CD1c-positive myeloid dendritic cell (primary cell): ENCODE data around the gene MMP25.

ENCODE experiments used
- DNase-seq: peaks from one replicate; pipeline ENCODE4 v3.0.0-alpha.2; 2016; ENCODE audit errors: extremely low spot score

MMP25 gene

GRCh38 chr16:3015865-3016521 lies 30.4 kb upstream of the MMP25 start:
- no peak for DNase-seq

- DNase-seq: no peak
Measured at GRCh38 chr16:3017344-3017743, 29.0 kb upstream of the MMP25 start.

- DNase-seq: peak; percentile 24
Measured at GRCh38 chr16:3017794-3018506, 28.4 kb upstream of the MMP25 start, which contains the start of gene CLDN6. CLDN6 (minus strand) TSS chr16:3018183; CDS start chr16:3016021, 2,162 bp downstream.

GRCh38 chr16:3019594-3020246 lies 26.6 kb upstream of the MMP25 start:
- no peak for DNase-seq

GRCh38 chr16:3020247-3020603 lies 26.1 kb upstream of the MMP25 start, which contains the start of gene TNFRSF12A:
TNFRSF12A (plus strand) TSS chr16:3020368; CDS start chr16:3020398, 30 bp downstream.
- peak; percentile 93 for DNase-seq

GRCh38 chr16:3020604-3021448 lies 25.5 kb upstream of the MMP25 start:
- peak; percentile 55 for DNase-seq

GRCh38 chr16:3021449-3022207 lies 24.7 kb upstream of the MMP25 start:
- DNase-seq: peak; percentile 80

GRCh38 chr16:3022208-3022683 lies 24.1 kb upstream of the MMP25 start:
- DNase-seq: peak; percentile 92

GRCh38 chr16:3022684-3023414 lies 23.5 kb upstream of the MMP25 start:
- DNase-seq: peak; percentile 43

- DNase-seq: no peak
Measured at GRCh38 chr16:3023415-3023668, 23.0 kb upstream of the MMP25 start.

- peak; percentile 98 for DNase-seq
Measured at GRCh38 chr16:3023669-3024478, 22.5 kb upstream of the MMP25 start, which contains the start of the genes HCFC1R1 and THOC6. HCFC1R1 (minus strand) TSS chr16:3023942; CDS start chr16:3023941, 1 bp downstream. THOC6 (plus strand) TSS chr16:3024035; CDS start chr16:3024327, 292 bp downstream.

GRCh38 chr16:3025032-3026002 lies 21.0 kb upstream of the MMP25 start:
- no peak for DNase-seq

GRCh38 chr16:3026003-3026378 lies 20.4 kb upstream of the MMP25 start:
- DNase-seq: no peak

GRCh38 chr16:3026609-3027488 lies 19.5 kb upstream of the MMP25 start:
- DNase-seq: no peak

- DNase-seq: no peak
Measured at GRCh38 chr16:3027489-3027795, 18.9 kb upstream of the MMP25 start.

GRCh38 chr16:3027983-3028715 lies 18.2 kb upstream of the MMP25 start:
- DNase-seq: peak; percentile 92
